KOPT-K1 (cell line): Measurements from ENCODE around the gene GGT5.
"Not testable (repeated sequence)": the region's sequence is repeated elsewhere in the genome, so short reads cannot be mapped to it uniquely, and the experiment has no call there.

ENCODE experiments used
- H3K27ac ChIP-seq: fragments of 200-600 bp; sonication (generic); 2 replicates; pipeline ENCODE4 v1.5.1; 2016; ENCODE audit warnings: antibody characterized with exemption, mild to moderate bottlenecking, low read depth, low read length; ENCODE audit not compliant: poor library complexity, severe bottlenecking
- H3K36me3 ChIP-seq: fragments of 200-600 bp; sonication (generic); 2 replicates; pipeline ENCODE4 v1.5.1; 2017; ENCODE audit warnings: antibody characterized with exemption, mild to moderate bottlenecking, low read length, moderate library complexity; ENCODE audit not compliant: insufficient read depth
- H3K9me3 ChIP-seq: fragments of 200-600 bp; sonication (generic); 2 replicates; pipeline ENCODE4 v1.5.1; 2017; ENCODE audit warnings: antibody characterized with exemption, low read length, mild to moderate bottlenecking; ENCODE audit not compliant: insufficient read depth, poor library complexity, severe bottlenecking

Gene GGT5

GRCh38 chr22:24189249-24190158 is 55.4 kb downstream of the GGT5 start:
- Histone ChIP-seq H3K27ac (no peak overlapping the region), H3K36me3 (no peaks in the 10 kb centered on the region), H3K9me3 (no peaks in the 10 kb centered on the region)

GRCh38 chr22:24188705-24189248 is 56.1 kb downstream of the GGT5 start:
- no peak overlapping the region for H3K27ac ChIP-seq
- H3K9me3 ChIP-seq: no peaks in the 10 kb centered on the region
- no peaks in the 10 kb centered on the region for H3K36me3 ChIP-seq

GRCh38 chr22:24187731-24188644 is 56.9 kb downstream of the GGT5 start:
- Histone ChIP-seq H3K36me3 (no peaks in the 10 kb centered on the region), H3K27ac (no peak overlapping the region), H3K9me3 (no peaks in the 10 kb centered on the region)

GRCh38 chr22:24186892-24187670 is 57.8 kb downstream of the GGT5 start:
- no peak overlapping the region for H3K27ac ChIP-seq
- H3K9me3 ChIP-seq: no peaks in the 10 kb centered on the region
- no peaks in the 10 kb centered on the region for H3K36me3 ChIP-seq

GRCh38 chr22:24186352-24186740 is 58.5 kb downstream of the GGT5 start:
- Histone ChIP-seq H3K9me3 (no peaks in the 10 kb centered on the region), H3K36me3 (no peaks in the 10 kb centered on the region), H3K27ac (no peak overlapping the region)

GRCh38 chr22:24185501-24186351 is 59.2 kb downstream of the GGT5 start:
- no peaks in the 10 kb centered on the region for H3K36me3 ChIP-seq
- no peak overlapping the region for H3K27ac ChIP-seq
- H3K9me3 ChIP-seq: no peaks in the 10 kb centered on the region

GRCh38 chr22:24185001-24185500 is 59.8 kb downstream of the GGT5 start:
- H3K27ac ChIP-seq: no peak overlapping the region

GRCh38 chr22:24184057-24184798 is 60.7 kb downstream of the GGT5 start:
- H3K9me3 ChIP-seq: no peaks in the 10 kb centered on the region
- no peak overlapping the region for H3K27ac ChIP-seq
- no peaks in the 10 kb centered on the region for H3K36me3 ChIP-seq

More at GRCh38 chr22:24185001-24185500, 59.8 kb downstream of the GGT5 start:
- Histone ChIP-seq H3K36me3 (no peaks in the 10 kb centered on the region), H3K9me3 (no peaks in the 10 kb centered on the region)

- Histone ChIP-seq H3K9me3 (no peaks in the 10 kb centered on the region), H3K27ac (no peak overlapping the region), H3K36me3 (0 out of 2 replicates have a peak, but pooled peaks cover under 1% of the 10 kb centered on the region)
Measured at GRCh38 chr22:24183321-24184031, 61.4 kb downstream of the GGT5 start.

- not testable (repeated sequence) for H3K36me3 ChIP-seq, H3K9me3 ChIP-seq, H3K27ac ChIP-seq
Measured at GRCh38 chr22:24182900-24183246, 62.0 kb downstream of the GGT5 start.

GRCh38 chr22:24181996-24182899 is 62.6 kb downstream of the GGT5 start:
- peaks cover 10% of the 10 kb centered on the region for H3K36me3 ChIP-seq
- H3K27ac ChIP-seq: no peak overlapping the region
- H3K9me3 ChIP-seq: no peaks in the 10 kb centered on the region
